SK-N-SH (cell line): ENCODE measurements around the gene GADL1. TPM values are rescaled to one million over a fixed set of nuclear protein-coding genes. Genes with fewer than 3 reads are reported as not detected.

ENCODE experiments used
- CTCF ChIA-PET: fragments of 300-600, 350-600 bp; formaldehyde crosslinking; extraction: SDS; loops from one replicate; lab custom pipeline; 2021; lab: Yijun Ruan, JAX
- POLR2A ChIA-PET: fragments of 350-600 bp; sonication (Branson Sonifier 250); formaldehyde crosslinking; extraction: SDS; loops from one replicate; lab custom pipeline; 2020; ENCODE audit warnings: antibody characterized with exemption, inconsistent platforms; lab: Yijun Ruan, JAX
- DNase-seq: peaks from one replicate; pipeline ENCODE4 v3.0.0; 2012
- H2AFZ ChIP-seq: fragments of 200-600 bp; sonication (generic); 2 replicates; pipeline ENCODE4 v1.8.1; 2016; ENCODE audit warnings: antibody characterized with exemption, mild to moderate bottlenecking, low read depth
- H3F3A ChIP-seq: fragments of 200-600 bp; sonication (generic); replicated peaks from 2 replicates; pipeline ENCODE3; 2016; ENCODE audit warnings: antibody characterized with exemption, mild to moderate bottlenecking; ENCODE audit not compliant: insufficient read depth
- H3K27ac ChIP-seq, 2 experiments: fragments of 200-500 bp in 1 of 2; fragments of 200-600 bp in 1 of 2; sonication (Bioruptor generic) in 1 of 2; sonication (generic), shearing (Covaris generic) in 1 of 2; 2 replicates each; pipeline versions ENCODE4 v1.5.1 to v1.6.1; 2014 to 2016; ENCODE audit warnings: low read depth in 2 of 2, inconsistent platforms in 1 of 2, low read length in 1 of 2, mild to moderate bottlenecking in 1 of 2, mixed read lengths in 1 of 2
- H3K27me3 ChIP-seq: fragments of 200-600 bp; sonication (generic), shearing (Covaris generic); 2 replicates; pipeline ENCODE4 v1.6.1; 2016; ENCODE audit warnings: mixed run types; ENCODE audit not compliant: insufficient read depth
- H3K36me3 ChIP-seq, 2 experiments: fragments of 200-500 bp in 1 of 2; fragments of 200-600 bp in 1 of 2; sonication (Bioruptor generic) in 1 of 2; sonication (generic) in 1 of 2; replicated peaks in 1 of 2; 2 replicates each; pipeline versions ENCODE3 to v1.5.1; 2014 to 2016; ENCODE audit warnings: low read length in 1 of 2, mild to moderate bottlenecking in 1 of 2; ENCODE audit not compliant: insufficient read depth in 2 of 2, control insufficient read depth in 1 of 2
- H3K4me1 ChIP-seq, 2 experiments: fragments of 200-500 bp in 1 of 2; fragments of 200-600 bp in 1 of 2; sonication (Bioruptor generic) in 1 of 2; sonication (generic), shearing (Covaris generic) in 1 of 2; 2 replicates each; pipeline versions ENCODE4 v1.5.1 to v1.6.1; 2014 to 2016; ENCODE audit warnings: low read depth in 1 of 2, low read length in 1 of 2, mixed run types in 1 of 2; ENCODE audit not compliant: insufficient read depth in 2 of 2, control insufficient read depth in 1 of 2
- H3K4me2 ChIP-seq: fragments of 200-600 bp; sonication (generic), shearing (Covaris generic); 2 replicates; pipeline ENCODE4 v1.6.1; 2017; ENCODE audit warnings: mixed run types
- H3K4me3 ChIP-seq, 2 experiments: fragments of 200-500 bp in 1 of 2; fragments of 200-600 bp in 1 of 2; sonication (Bioruptor generic) in 1 of 2; sonication (generic), shearing (Covaris generic) in 1 of 2; 2 replicates each; pipeline versions ENCODE4 v1.5.1 to v1.8.1; 2014 to 2016; ENCODE audit warnings: low read depth in 2 of 2, inconsistent platforms in 1 of 2, low read length in 1 of 2, mild to moderate bottlenecking in 1 of 2, mixed read lengths in 1 of 2, moderate library complexity in 1 of 2
- H3K79me2 ChIP-seq: fragments of 200-600 bp; sonication (generic); 2 replicates; pipeline ENCODE4 v1.8.1; 2017; ENCODE audit warnings: mild to moderate bottlenecking; ENCODE audit not compliant: insufficient read depth
- H3K9ac ChIP-seq: fragments of 200-600 bp; sonication (generic); 2 replicates; pipeline ENCODE4 v1.6.1; 2017; ENCODE audit warnings: mixed run types
- H3K9me2 ChIP-seq: fragments of 200-600 bp; sonication (generic); 2 replicates; pipeline ENCODE4 v1.6.1; 2017; ENCODE audit warnings: mixed run types
- H3K9me3 ChIP-seq: fragments of 200-600 bp; sonication (generic); 2 replicates; pipeline ENCODE4 v1.6.1; 2017; ENCODE audit warnings: mixed run types, mild to moderate bottlenecking, moderate library complexity
- H4K20me1 ChIP-seq: fragments of 200-600 bp; sonication (generic); 2 replicates; pipeline ENCODE4 v1.6.1; 2017; ENCODE audit warnings: mild to moderate bottlenecking, mixed run types; ENCODE audit not compliant: insufficient read depth
- ELF1 ChIP-seq: IDR thresholded peaks from 2 replicates; pipeline ENCODE4 v1.4.0; 2012
- FOXM1 ChIP-seq: IDR thresholded peaks from 2 replicates; pipeline ENCODE4 v1.4.0; 2012; ENCODE audit warnings: low read depth, mild to moderate bottlenecking
- IRF3 ChIP-seq: fragments of 150-350 bp; IDR thresholded peaks from 2 replicates; pipeline ENCODE4 v1.6.1; 2016; ENCODE audit warnings: mild to moderate bottlenecking, low read depth, low read length
- JUND ChIP-seq: IDR thresholded peaks from 2 replicates; pipeline ENCODE4 v1.4.0; 2012
- MAX ChIP-seq: IDR thresholded peaks from 2 replicates; pipeline ENCODE4 v1.4.0; 2012; ENCODE audit warnings: low read depth
- MEF2A ChIP-seq: IDR thresholded peaks from 2 replicates; pipeline ENCODE4 v1.4.0; 2012; ENCODE audit warnings: low read depth, borderline replicate concordance
- MXI1 ChIP-seq: IDR thresholded peaks from 2 replicates; pipeline ENCODE4 v1.6.1; 2012; ENCODE audit warnings: mild to moderate bottlenecking, low read depth, low read length, improper control_type of control experiment
- NRF1 ChIP-seq: IDR thresholded peaks from 2 replicates; pipeline ENCODE4 v1.6.1; 2012; ENCODE audit warnings: low read depth, mild to moderate bottlenecking, low read length
- POLR2AphosphoS5 ChIP-seq: IDR thresholded peaks from 2 replicates; pipeline ENCODE4 v1.6.1; 2012; ENCODE audit warnings: low read depth, low read length
- RAD21 ChIP-seq: IDR thresholded peaks from 2 replicates; pipeline ENCODE4 v1.6.1; 2012; ENCODE audit warnings: mild to moderate bottlenecking, low read length
- RCOR1 ChIP-seq: fragments of 150-350 bp; IDR thresholded peaks from 2 replicates; pipeline ENCODE4 v1.6.1; 2017; ENCODE audit warnings: antibody characterized with exemption, low read length
- RFX5 ChIP-seq: IDR thresholded peaks from 2 replicates; pipeline ENCODE4 v1.6.1; 2012; ENCODE audit warnings: mild to moderate bottlenecking, improper control_type of control experiment, low read length
- SMC3 ChIP-seq: IDR thresholded peaks from 2 replicates; pipeline ENCODE4 v1.6.1; 2012; ENCODE audit warnings: low read depth, low read length, improper control_type of control experiment
- TCF12 ChIP-seq: IDR thresholded peaks from 2 replicates; pipeline ENCODE4 v1.4.0; 2012
- ZBTB33 ChIP-seq: IDR thresholded peaks from 2 replicates; pipeline ENCODE4 v1.4.0; 2012; ENCODE audit warnings: low read depth, borderline replicate concordance
- WGBS: methylation state at CpG from one replicate; pipeline ENCODE4 v1.1.6; 2017; ENCODE audit warnings: low lambda C conversion rate; 5-methylcytosine and 5-hydroxymethylcytosine counted together
- polyA plus RNA-seq, 3 experiments: library from polyadenylated mRNA; depleted of rRNA; stranded (reverse); fragments of >200 nt; gene quantifications; 2 replicates each; pipeline ENCODE4 v1.2.3, GENCODE V29; 2012
- TF ChIP-seq, protein P1 (sequence below): IDR thresholded peaks from 2 replicates; pipeline ENCODE4 v1.4.0; 2012; ENCODE audit warnings: low read depth, borderline replicate concordance
- TF ChIP-seq, protein P2 (sequence below): IDR thresholded peaks from 2 replicates; pipeline ENCODE4 v1.6.1; 2012; ENCODE audit warnings: mild to moderate bottlenecking, low read depth, low read length, moderate library complexity

The GADL1 gene
- polyA plus RNA-seq, 1 of the 3 experiments (the other 2 are of a cell fraction): not detected

GRCh38 chr3:30777426-30778113, 116.9 kb downstream of the GADL1 start:
- DNase-seq: no peak
- Histone ChIP-seq H3K4me2 (no peak overlapping the region), H3K9me2 (no peaks in the 10 kb centered on the region), H3K27me3 (no peaks in the 10 kb centered on the region), H3K4me1 (no peaks in the 10 kb centered on the region), H2AFZ (no peak overlapping the region), H3K36me3 (no peaks in the 10 kb centered on the region), H3K4me3 (no peak overlapping the region), H3K9me3 (no peaks in the 10 kb centered on the region), H4K20me1 (no peaks in the 10 kb centered on the region), H3K9ac (no peak overlapping the region), H3F3A (no peaks in the 10 kb centered on the region), H3K79me2 (no peaks in the 10 kb centered on the region), H3K27ac (no peak overlapping the region)
- CTCF ChIA-PET: interaction anchor here (1.4 kb wide), 1 partner anchor 9 kb away, joined by 8 read pairs; no protein-coding TSS in a partner anchor
- 48% methylated on average over 5 of the region's 5 CpGs for WGBS
- TF ChIP-seq POLR2AphosphoS5 (no peak), JUND (no peak), RCOR1 (no peak), IRF3 (no peak), TCF12 (no peak), MEF2A (no peak), ZBTB33 (no peak), FOXM1 (no peak)
- TF ChIP-seq, protein P1, sequence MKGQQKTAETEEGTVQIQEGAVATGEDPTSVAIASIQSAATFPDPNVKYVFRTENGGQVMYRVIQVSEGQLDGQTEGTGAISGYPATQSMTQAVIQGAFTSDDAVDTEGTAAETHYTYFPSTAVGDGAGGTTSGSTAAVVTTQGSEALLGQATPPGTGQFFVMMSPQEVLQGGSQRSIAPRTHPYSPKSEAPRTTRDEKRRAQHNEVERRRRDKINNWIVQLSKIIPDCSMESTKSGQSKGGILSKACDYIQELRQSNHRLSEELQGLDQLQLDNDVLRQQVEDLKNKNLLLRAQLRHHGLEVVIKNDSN: no peak
- POLR2A ChIA-PET: no interaction called here

DNA sequence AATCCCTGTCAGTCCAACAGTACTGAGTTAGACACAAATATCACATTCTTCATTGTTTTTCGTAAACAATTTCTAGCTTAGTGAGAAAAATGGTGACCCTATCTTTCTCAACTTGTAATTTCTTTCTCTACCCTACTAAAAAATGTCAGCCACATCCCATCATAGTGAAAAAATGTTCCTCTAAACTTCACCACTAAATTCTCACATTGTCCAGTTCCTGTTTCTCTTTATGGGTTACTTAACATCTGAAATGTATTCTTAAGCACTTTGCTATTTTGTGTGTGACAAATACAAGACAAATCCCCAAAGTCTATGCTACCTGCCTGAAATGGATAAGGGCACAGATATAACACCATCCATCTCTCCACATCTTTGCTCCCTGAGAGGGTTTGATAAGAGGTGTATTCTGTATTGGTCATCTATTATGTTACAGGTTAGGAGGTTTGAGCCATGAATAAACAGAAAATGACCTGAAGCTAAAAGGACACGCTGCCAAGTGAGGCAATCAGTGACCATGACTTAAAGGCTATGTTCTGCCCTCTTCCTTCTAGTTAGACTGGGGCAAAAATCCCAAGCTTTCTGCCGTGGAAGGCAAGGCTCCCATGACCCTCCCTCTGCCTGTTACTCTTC, 118.2 kb downstream of the GADL1 start:
- Histone ChIP-seq H3K9me2 (no peaks in the 10 kb centered on the region), H3F3A (no peaks in the 10 kb centered on the region), H3K9me3 (no peaks in the 10 kb centered on the region), H4K20me1 (no peaks in the 10 kb centered on the region), H3K79me2 (no peaks in the 10 kb centered on the region), H3K27me3 (no peaks in the 10 kb centered on the region), H3K9ac (no peak overlapping the region), H3K4me2 (no peak overlapping the region), H3K4me3 (no peak overlapping the region), H3K4me1 (no peaks in the 10 kb centered on the region), H2AFZ (no peak overlapping the region), H3K27ac (no peak overlapping the region), H3K36me3 (no peaks in the 10 kb centered on the region)
- no peak for DNase-seq
- POLR2A ChIA-PET: no interaction called here
- CTCF ChIA-PET: interaction anchor here (0.9 to 1.4 kb wide), 2 partner anchors 8 to 15 kb away, joined by 3 to 8 read pairs; no protein-coding TSS in a partner anchor
- WGBS: 46% methylated on average over 3 of the region's 3 CpGs
- no peak for TF ChIP-seq MXI1
- no peak for TF ChIP-seq NRF1
- TF ChIP-seq SMC3: no peak
- no peak for TF ChIP-seq ZBTB33
- no peak for TF ChIP-seq RFX5
- TF ChIP-seq, protein P2, sequence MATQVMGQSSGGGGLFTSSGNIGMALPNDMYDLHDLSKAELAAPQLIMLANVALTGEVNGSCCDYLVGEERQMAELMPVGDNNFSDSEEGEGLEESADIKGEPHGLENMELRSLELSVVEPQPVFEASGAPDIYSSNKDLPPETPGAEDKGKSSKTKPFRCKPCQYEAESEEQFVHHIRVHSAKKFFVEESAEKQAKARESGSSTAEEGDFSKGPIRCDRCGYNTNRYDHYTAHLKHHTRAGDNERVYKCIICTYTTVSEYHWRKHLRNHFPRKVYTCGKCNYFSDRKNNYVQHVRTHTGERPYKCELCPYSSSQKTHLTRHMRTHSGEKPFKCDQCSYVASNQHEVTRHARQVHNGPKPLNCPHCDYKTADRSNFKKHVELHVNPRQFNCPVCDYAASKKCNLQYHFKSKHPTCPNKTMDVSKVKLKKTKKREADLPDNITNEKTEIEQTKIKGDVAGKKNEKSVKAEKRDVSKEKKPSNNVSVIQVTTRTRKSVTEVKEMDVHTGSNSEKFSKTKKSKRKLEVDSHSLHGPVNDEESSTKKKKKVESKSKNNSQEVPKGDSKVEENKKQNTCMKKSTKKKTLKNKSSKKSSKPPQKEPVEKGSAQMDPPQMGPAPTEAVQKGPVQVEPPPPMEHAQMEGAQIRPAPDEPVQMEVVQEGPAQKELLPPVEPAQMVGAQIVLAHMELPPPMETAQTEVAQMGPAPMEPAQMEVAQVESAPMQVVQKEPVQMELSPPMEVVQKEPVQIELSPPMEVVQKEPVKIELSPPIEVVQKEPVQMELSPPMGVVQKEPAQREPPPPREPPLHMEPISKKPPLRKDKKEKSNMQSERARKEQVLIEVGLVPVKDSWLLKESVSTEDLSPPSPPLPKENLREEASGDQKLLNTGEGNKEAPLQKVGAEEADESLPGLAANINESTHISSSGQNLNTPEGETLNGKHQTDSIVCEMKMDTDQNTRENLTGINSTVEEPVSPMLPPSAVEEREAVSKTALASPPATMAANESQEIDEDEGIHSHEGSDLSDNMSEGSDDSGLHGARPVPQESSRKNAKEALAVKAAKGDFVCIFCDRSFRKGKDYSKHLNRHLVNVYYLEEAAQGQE: no peak
- no peak for TF ChIP-seq ELF1
- TF ChIP-seq RAD21: no peak
- TF ChIP-seq MAX: no peak
